Measurements from ENCODE around the gene RNF144A. TPM values are rescaled to one million over a fixed set of nuclear protein-coding genes. Genes with fewer than 3 reads are reported as not detected.

Gene RNF144A
- total and polyA plus RNA-seq, 2 experiments from 2014 or later = 5.4 to 10.1 TPM

- Histone ChIP-seq H3K27me3 (no peaks in the 10 kb centered on the region), H3K36me3 (replicated peaks; ENCODE audit: insufficient read depth, low read depth) (no peaks in the 10 kb centered on the region), H3K4me1 (ENCODE audit: insufficient read depth) (no peaks in the 10 kb centered on the region), H4K20me1 (ENCODE audit: insufficient read depth, poor library complexity, severe bottlenecking) (no peaks in the 10 kb centered on the region), H3K79me2 (no peaks in the 10 kb centered on the region), H3K4me3 (no peak overlapping the region), H3K27ac (no peak overlapping the region), H3K9me2 (replicated peaks; ENCODE audit: insufficient read depth) (no peaks in the 10 kb centered on the region), H3K4me2 (no peak overlapping the region), H2AFZ (no peak overlapping the region), H3K9me3 (ENCODE audit: low read depth) (no peaks in the 10 kb centered on the region)
- TF ChIP-seq CTCF (IDR thresholded peaks at IDR 0.05; ENCODE audit: poor library complexity) = no peak
- 92% methylated on average over 6 of the region's 6 CpGs for WGBS (ENCODE audit: low lambda C conversion rate, missing lambda C conversion rate)
- DNase-seq (ENCODE audit: low spot score) = no peak
Observed at GRCh38 chr2:6947929-6948676, 30.9 kb downstream of the RNF144A start.

DNA sequence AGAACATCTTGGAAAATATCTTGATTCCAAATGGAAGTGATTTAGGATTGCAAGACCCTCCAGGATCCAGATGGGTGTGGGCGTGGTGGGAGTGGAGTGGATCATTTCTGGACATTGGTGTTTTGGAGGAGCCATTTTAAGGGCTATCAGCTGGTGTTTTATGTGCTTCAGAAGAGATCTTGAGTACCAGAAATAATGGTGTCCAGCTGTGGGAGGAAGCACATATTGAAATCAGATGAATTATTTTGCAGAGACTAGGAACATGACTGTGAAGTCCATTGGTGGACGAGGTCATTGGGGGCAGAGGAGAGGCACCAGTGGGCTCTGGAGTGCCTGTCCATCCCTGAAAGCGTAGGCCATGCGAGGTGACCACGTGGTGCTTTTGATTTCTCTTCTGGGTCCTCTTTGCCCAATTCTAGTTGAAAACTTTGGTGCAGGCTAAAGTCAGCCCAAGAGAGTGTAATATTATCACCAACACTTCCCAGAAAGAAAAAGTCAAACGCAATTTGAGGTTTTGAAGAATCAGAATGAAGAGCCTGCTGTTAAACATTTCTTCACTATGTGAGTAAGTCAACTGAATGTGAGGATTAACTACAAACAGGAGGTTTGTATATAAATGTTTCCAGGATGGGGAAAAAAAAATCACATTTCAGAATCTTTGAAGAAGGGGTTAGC is 31.6 kb downstream of the RNF144A start:
- Histone ChIP-seq H3K9me2 (replicated peaks; ENCODE audit: insufficient read depth) (no peaks in the 10 kb centered on the region), H4K20me1 (ENCODE audit: insufficient read depth, poor library complexity, severe bottlenecking) (no peaks in the 10 kb centered on the region), H3K9me3 (ENCODE audit: low read depth) (no peaks in the 10 kb centered on the region), H3K4me1 (ENCODE audit: insufficient read depth) (no peaks in the 10 kb centered on the region), H3K79me2 (no peaks in the 10 kb centered on the region), H3K4me2 (no peak overlapping the region), H3K4me3 (no peak overlapping the region), H3K27ac (no peak overlapping the region), H2AFZ (no peak overlapping the region), H3K27me3 (no peaks in the 10 kb centered on the region), H3K36me3 (replicated peaks; ENCODE audit: insufficient read depth, low read depth) (no peaks in the 10 kb centered on the region)
- TF ChIP-seq CTCF (IDR thresholded peaks at IDR 0.05; ENCODE audit: poor library complexity) = no peak
- no peak for TF ChIP-seq EZH2 (IDR thresholded peaks at IDR 0.05; ENCODE audit: borderline replicate concordance)
- no peak for TF ChIP-seq EZH2phosphoT487 (IDR thresholded peaks at IDR 0.05; ENCODE audit: low read depth, severe bottlenecking, unreplicated experiment)
- WGBS (ENCODE audit: low lambda C conversion rate, missing lambda C conversion rate) = 90% methylated on average over 6 of the region's 6 CpGs
- no peak for DNase-seq (ENCODE audit: low spot score)

DNA sequence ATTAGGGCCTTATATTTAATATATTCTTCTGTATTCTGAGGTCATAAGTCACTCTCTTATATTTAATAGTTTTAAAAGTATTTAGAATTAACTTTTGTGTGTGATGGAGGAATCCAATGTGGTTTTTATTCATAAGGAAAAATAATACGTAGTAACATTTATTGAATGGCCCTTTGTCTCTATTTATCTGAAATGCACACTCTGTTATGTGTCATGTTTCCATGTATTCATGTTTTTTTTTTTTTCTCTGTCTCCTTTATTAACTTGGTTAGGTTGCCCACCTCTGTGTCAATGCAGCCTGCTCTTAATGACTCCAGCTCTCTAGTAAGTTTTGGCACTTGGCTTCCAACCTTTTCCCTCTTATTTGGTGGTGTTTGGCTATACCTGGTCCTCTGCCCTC is 33.8 kb downstream of the RNF144A start:
- TF ChIP-seq CTCF (IDR thresholded peaks at IDR 0.05; ENCODE audit: poor library complexity) (no peak), EZH2 (IDR thresholded peaks at IDR 0.05; ENCODE audit: borderline replicate concordance) (no peak), EZH2phosphoT487 (IDR thresholded peaks at IDR 0.05; ENCODE audit: low read depth, severe bottlenecking, unreplicated experiment) (no peak)
- Histone ChIP-seq H3K79me2 (no peaks in the 10 kb centered on the region), H2AFZ (no peak overlapping the region), H3K27ac (no peak overlapping the region), H3K36me3 (replicated peaks; ENCODE audit: insufficient read depth, low read depth) (no peaks in the 10 kb centered on the region), H3K4me2 (no peak overlapping the region), H3K4me3 (no peak overlapping the region), H4K20me1 (ENCODE audit: insufficient read depth, poor library complexity, severe bottlenecking) (no peaks in the 10 kb centered on the region), H3K9me3 (ENCODE audit: low read depth) (no peaks in the 10 kb centered on the region), H3K9me2 (replicated peaks; ENCODE audit: insufficient read depth) (no peaks in the 10 kb centered on the region), H3K4me1 (ENCODE audit: insufficient read depth) (no peaks in the 10 kb centered on the region), H3K27me3 (no peaks in the 10 kb centered on the region)
- DNase-seq (ENCODE audit: low spot score) = no peak
- WGBS (ENCODE audit: low lambda C conversion rate, missing lambda C conversion rate) = 100% methylated on average over 1 of the region's 1 CpG
